HepG2 (cell line): ENCODE measurements around the gene CAPN6.

Experiments used
- ATF3 ChIP-seq: sonication (generic); formaldehyde crosslinking; IDR thresholded peaks from 2 replicates; pipeline ENCODE4 v1.4.0; 2020; ENCODE audit warnings: missing genetic modification reagents
- GABPB1 ChIP-seq: IDR thresholded peaks from 2 replicates; pipeline ENCODE4 v1.6.1; 2016; ENCODE audit warnings: mild to moderate bottlenecking, missing genetic modification reagents, moderate library complexity, missing compliant biosample characterization
- GATAD2A ChIP-seq: IDR thresholded peaks from 2 replicates; pipeline ENCODE4 v1.6.1; 2016
- HOXA7 ChIP-seq: sonication (generic); formaldehyde crosslinking; IDR thresholded peaks from 2 replicates; pipeline ENCODE4 v1.8.1; 2022; ENCODE audit warnings: mild to moderate bottlenecking, missing genetic modification reagents, moderate library complexity
- POLR2A ChIP-seq, 2 experiments: IDR thresholded peaks; 2 replicates each; pipeline ENCODE4 v1.6.1; 2011; ENCODE audit warnings: low read depth in 2 of 2, low read length in 2 of 2, mild to moderate bottlenecking in 1 of 2, moderate library complexity in 1 of 2; ENCODE audit not compliant: insufficient read depth in 1 of 2
- RFX5 ChIP-seq: IDR thresholded peaks from 2 replicates; pipeline ENCODE4 v1.6.1; 2011; ENCODE audit warnings: low read depth, low read length, improper control_type of control experiment
- ZBTB33 ChIP-seq: sonication (generic); formaldehyde crosslinking; IDR thresholded peaks from 2 replicates; pipeline ENCODE4 v1.4.0; 2020; ENCODE audit warnings: missing genetic modification reagents
- ZNF121 ChIP-seq: sonication (generic); formaldehyde crosslinking; IDR thresholded peaks from 2 replicates; pipeline ENCODE4 v1.5.0; 2020; ENCODE audit warnings: mild to moderate bottlenecking, missing genetic modification reagents
- ZNF362 ChIP-seq: sonication (generic); formaldehyde crosslinking; IDR thresholded peaks from 2 replicates; pipeline ENCODE4 v1.4.0; 2020; ENCODE audit warnings: missing genetic modification reagents, mild to moderate bottlenecking, borderline replicate concordance
- ZNF792 ChIP-seq: IDR thresholded peaks from 2 replicates; pipeline ENCODE4 v1.6.1; 2016
- ZSCAN31 ChIP-seq: sonication (generic); formaldehyde crosslinking; IDR thresholded peaks from 2 replicates; pipeline ENCODE4 v1.5.0; 2020; ENCODE audit warnings: low read depth, mild to moderate bottlenecking, missing genetic modification reagents
- TF ChIP-seq, protein P1 (sequence below): sonication (generic); formaldehyde crosslinking; IDR thresholded peaks from 2 replicates; pipeline ENCODE4 v1.4.0; 2020; ENCODE audit warnings: missing genetic modification reagents
- TF ChIP-seq, protein P2 (sequence below): sonication (generic); formaldehyde crosslinking; IDR thresholded peaks from 2 replicates; pipeline ENCODE4 v1.5.1; 2020; ENCODE audit warnings: mild to moderate bottlenecking, missing genetic modification reagents, borderline replicate concordance
- TF ChIP-seq, protein P3 (sequence below): sonication (generic); formaldehyde crosslinking; IDR thresholded peaks from 2 replicates; pipeline ENCODE4 v1.8.1; 2022; ENCODE audit warnings: mild to moderate bottlenecking, missing genetic modification reagents

DNA sequence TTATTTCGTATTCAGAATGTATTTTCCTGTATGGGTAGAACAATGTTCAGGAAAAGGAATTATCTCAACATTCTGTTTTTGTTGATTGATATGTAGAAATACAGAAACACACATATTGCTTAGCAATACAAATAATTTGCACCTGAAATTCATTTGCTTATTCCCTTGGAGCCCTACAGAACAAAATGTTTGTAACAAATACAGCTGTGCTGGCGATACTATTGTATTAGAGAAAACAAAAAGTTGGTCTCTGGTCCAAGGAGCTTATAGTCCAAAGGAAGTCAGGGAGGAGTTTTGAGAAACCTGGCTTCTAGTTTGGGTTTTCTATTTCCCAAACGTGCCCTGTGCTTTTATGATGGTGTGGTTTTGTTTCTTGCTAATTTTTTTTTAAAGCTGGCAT is 37.8 kb upstream of the CAPN6 start:
- TF ChIP-seq ZBTB33 (CRISPR knock-in tag) (no peak), ZNF362 (CRISPR knock-in tag) (no peak), HOXA7 (CRISPR knock-in tag) (no peak), ZNF121 (CRISPR knock-in tag) (no peak), POLR2A (IDR thresholded peaks at IDR 0.05; ENCODE audit: insufficient read depth in 1 of 2, low read depth in 2 of 2, low read length in 2 of 2) (no peak), RFX5 (no peak), GABPB1 (no peak), GATAD2A (CRISPR knock-in tag) (no peak), ATF3 (CRISPR knock-in tag) (no peak), ZSCAN31 (CRISPR knock-in tag) (no peak), ZNF792 (CRISPR knock-in tag) (no peak)
- TF ChIP-seq, protein P1, sequence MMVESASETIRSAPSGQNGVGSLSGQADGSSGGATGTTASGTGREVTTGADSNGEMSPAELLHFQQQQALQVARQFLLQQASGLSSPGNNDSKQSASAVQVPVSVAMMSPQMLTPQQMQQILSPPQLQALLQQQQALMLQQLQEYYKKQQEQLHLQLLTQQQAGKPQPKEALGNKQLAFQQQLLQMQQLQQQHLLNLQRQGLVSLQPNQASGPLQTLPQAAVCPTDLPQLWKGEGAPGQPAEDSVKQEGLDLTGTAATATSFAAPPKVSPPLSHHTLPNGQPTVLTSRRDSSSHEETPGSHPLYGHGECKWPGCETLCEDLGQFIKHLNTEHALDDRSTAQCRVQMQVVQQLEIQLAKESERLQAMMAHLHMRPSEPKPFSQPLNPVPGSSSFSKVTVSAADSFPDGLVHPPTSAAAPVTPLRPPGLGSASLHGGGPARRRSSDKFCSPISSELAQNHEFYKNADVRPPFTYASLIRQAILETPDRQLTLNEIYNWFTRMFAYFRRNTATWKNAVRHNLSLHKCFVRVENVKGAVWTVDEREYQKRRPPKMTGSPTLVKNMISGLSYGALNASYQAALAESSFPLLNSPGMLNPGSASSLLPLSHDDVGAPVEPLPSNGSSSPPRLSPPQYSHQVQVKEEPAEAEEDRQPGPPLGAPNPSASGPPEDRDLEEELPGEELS (CRISPR knock-in tag), result no peak
- TF ChIP-seq, protein P2, sequence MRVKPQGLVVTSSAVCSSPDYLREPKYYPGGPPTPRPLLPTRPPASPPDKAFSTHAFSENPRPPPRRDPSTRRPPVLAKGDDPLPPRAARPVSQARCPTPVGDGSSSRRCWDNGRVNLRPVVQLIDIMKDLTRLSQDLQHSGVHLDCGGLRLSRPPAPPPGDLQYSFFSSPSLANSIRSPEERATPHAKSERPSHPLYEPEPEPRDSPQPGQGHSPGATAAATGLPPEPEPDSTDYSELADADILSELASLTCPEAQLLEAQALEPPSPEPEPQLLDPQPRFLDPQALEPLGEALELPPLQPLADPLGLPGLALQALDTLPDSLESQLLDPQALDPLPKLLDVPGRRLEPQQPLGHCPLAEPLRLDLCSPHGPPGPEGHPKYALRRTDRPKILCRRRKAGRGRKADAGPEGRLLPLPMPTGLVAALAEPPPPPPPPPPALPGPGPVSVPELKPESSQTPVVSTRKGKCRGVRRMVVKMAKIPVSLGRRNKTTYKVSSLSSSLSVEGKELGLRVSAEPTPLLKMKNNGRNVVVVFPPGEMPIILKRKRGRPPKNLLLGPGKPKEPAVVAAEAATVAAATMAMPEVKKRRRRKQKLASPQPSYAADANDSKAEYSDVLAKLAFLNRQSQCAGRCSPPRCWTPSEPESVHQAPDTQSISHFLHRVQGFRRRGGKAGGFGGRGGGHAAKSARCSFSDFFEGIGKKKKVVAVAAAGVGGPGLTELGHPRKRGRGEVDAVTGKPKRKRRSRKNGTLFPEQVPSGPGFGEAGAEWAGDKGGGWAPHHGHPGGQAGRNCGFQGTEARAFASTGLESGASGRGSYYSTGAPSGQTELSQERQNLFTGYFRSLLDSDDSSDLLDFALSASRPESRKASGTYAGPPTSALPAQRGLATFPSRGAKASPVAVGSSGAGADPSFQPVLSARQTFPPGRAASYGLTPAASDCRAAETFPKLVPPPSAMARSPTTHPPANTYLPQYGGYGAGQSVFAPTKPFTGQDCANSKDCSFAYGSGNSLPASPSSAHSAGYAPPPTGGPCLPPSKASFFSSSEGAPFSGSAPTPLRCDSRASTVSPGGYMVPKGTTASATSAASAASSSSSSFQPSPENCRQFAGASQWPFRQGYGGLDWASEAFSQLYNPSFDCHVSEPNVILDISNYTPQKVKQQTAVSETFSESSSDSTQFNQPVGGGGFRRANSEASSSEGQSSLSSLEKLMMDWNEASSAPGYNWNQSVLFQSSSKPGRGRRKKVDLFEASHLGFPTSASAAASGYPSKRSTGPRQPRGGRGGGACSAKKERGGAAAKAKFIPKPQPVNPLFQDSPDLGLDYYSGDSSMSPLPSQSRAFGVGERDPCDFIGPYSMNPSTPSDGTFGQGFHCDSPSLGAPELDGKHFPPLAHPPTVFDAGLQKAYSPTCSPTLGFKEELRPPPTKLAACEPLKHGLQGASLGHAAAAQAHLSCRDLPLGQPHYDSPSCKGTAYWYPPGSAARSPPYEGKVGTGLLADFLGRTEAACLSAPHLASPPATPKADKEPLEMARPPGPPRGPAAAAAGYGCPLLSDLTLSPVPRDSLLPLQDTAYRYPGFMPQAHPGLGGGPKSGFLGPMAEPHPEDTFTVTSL (CRISPR knock-in tag), result no peak
- TF ChIP-seq, protein P3, sequence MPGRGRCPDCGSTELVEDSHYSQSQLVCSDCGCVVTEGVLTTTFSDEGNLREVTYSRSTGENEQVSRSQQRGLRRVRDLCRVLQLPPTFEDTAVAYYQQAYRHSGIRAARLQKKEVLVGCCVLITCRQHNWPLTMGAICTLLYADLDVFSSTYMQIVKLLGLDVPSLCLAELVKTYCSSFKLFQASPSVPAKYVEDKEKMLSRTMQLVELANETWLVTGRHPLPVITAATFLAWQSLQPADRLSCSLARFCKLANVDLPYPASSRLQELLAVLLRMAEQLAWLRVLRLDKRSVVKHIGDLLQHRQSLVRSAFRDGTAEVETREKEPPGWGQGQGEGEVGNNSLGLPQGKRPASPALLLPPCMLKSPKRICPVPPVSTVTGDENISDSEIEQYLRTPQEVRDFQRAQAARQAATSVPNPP (CRISPR knock-in tag), result no peak
